Body of pancreas (tissue), 4 donors: ENCODE measurements around the gene SLC30A4.

ENCODE experiments used
- CTCF ChIP-seq, 7 experiments: fragments of 450-650 bp in 4 of 7; fragments of 200-600 bp in 3 of 7; sonication (generic) in 3 of 7; IDR thresholded peaks; one replicate each; pipeline ENCODE4 v1.5.1; 2016 to 2019; ENCODE audit warnings: antibody characterized with exemption in 7 of 7
- POLR2A ChIP-seq, 3 donors: fragments of 450-650 bp; IDR thresholded peaks; one replicate each; pipeline ENCODE4 v1.6.1; 2016; ENCODE audit warnings: antibody characterized with exemption in 3 of 3, mild to moderate bottlenecking in 2 of 3

GRCh38 chr15:45457220-45457619, 65.3 kb downstream of the SLC30A4 start:
- TF ChIP-seq CTCF (IDR thresholded peaks at IDR 0.05), result no peak
- no peak for TF ChIP-seq POLR2A (IDR thresholded peaks at IDR 0.05)
